Ovary (tissue), 3 donors: ENCODE data around the gene CCDC178.

Experiments
- EP300 ChIP-seq: sonication (generic); formaldehyde crosslinking; IDR thresholded peaks from one replicate; pipeline ENCODE4 v1.6.1; 2017; ENCODE audit warnings: antibody characterized with exemption
- POLR2A ChIP-seq: fragments of 450-650 bp; IDR thresholded peaks from one replicate; pipeline ENCODE4 v1.6.1; 2017; ENCODE audit warnings: antibody characterized with exemption, mild to moderate bottlenecking, moderate library complexity
- TF ChIP-seq, protein P1 (sequence below), 3 donors: fragments of 450-650 bp in 2 of 3; fragments of 200-600 bp in 1 of 3; IDR thresholded peaks; one replicate each; pipeline versions ENCODE4 v1.5.1 to v1.8.0; 2016 to 2022; ENCODE audit warnings: antibody characterized with exemption in 3 of 3, mild to moderate bottlenecking in 1 of 3
- donor health status: DM: no; HTN: no; CAD: no.

- TF ChIP-seq, protein P1, sequence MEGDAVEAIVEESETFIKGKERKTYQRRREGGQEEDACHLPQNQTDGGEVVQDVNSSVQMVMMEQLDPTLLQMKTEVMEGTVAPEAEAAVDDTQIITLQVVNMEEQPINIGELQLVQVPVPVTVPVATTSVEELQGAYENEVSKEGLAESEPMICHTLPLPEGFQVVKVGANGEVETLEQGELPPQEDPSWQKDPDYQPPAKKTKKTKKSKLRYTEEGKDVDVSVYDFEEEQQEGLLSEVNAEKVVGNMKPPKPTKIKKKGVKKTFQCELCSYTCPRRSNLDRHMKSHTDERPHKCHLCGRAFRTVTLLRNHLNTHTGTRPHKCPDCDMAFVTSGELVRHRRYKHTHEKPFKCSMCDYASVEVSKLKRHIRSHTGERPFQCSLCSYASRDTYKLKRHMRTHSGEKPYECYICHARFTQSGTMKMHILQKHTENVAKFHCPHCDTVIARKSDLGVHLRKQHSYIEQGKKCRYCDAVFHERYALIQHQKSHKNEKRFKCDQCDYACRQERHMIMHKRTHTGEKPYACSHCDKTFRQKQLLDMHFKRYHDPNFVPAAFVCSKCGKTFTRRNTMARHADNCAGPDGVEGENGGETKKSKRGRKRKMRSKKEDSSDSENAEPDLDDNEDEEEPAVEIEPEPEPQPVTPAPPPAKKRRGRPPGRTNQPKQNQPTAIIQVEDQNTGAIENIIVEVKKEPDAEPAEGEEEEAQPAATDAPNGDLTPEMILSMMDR (IDR thresholded peaks at IDR 0.05), result no peak
- no peak for TF ChIP-seq POLR2A
- no peak for TF ChIP-seq EP300
Measured at GRCh38 chr18:33317640-33318039, 122.9 kb downstream of the CCDC178 start.
